ENCODE data around the gene EGFL7. TPM values are rescaled to one million over a fixed set of nuclear protein-coding genes. Genes with fewer than 3 reads are reported as not detected.
A peak's percentile ranks its signal among the peaks of the same experiment; 100 is the strongest.

The EGFL7 gene
- total and polyA plus RNA-seq, 4 donors: 32.1 to 39.7 (median 36.5) TPM

GRCh38 chr9:136650021-136650420 lies 12.7 kb upstream of the EGFL7 start:
- DNase-seq (ENCODE audit: low spot score): peak; percentile 32
- no peaks in the 10 kb centered on the region for H3K27me3 ChIP-seq (ENCODE audit: control insufficient read depth in 4 of 4, insufficient read depth in 4 of 4, low read length in 3 of 4)
- no peaks in the 10 kb centered on the region for H3K36me3 ChIP-seq (ENCODE audit: control insufficient read depth in 4 of 4, insufficient read depth in 3 of 4, low read depth in 1 of 4, low read length in 3 of 4)
- peaks cover 0 to 6% (median 1%) of the 10 kb centered on the region in 4 donors for H3K4me1 ChIP-seq (ENCODE audit: control insufficient read depth in 4 of 4, insufficient read depth in 4 of 4, low read length in 3 of 4)
- 93% methylated on average over 8 of the region's 8 CpGs for WGBS
- no peak overlapping the region for H3K27ac ChIP-seq (ENCODE audit: low read depth in 1 of 2, low read length in 2 of 2)
- TF ChIP-seq NR2F2 (IDR thresholded peaks at IDR 0.05): no peak
- TF ChIP-seq TAF1 (conservative IDR thresholded peaks at IDR 0.05): no peak
- no peak for TF ChIP-seq JUND (IDR thresholded peaks at IDR 0.05)
- TF ChIP-seq RAD21 (IDR thresholded peaks at IDR 0.05): no peak
- no peaks in the 10 kb centered on the region for H3K9me3 ChIP-seq (ENCODE audit: control insufficient read depth in 4 of 4, low read length in 3 of 4)
- H3K4me3 ChIP-seq (ENCODE audit: low read depth in 1 of 3, low read length in 3 of 3): no peak overlapping the region
- H3K9ac ChIP-seq (ENCODE audit: low read depth in 1 of 2, low read length in 2 of 2): no peak overlapping the region

- Histone ChIP-seq H3K4me3 (ENCODE audit: low read depth in 1 of 3, low read length in 3 of 3) (no peak overlapping the region), H3K9me3 (ENCODE audit: control insufficient read depth in 4 of 4, low read length in 3 of 4) (no peaks in the 10 kb centered on the region), H3K9ac (ENCODE audit: low read depth in 1 of 2, low read length in 2 of 2) (no peak overlapping the region), H3K36me3 (ENCODE audit: control insufficient read depth in 4 of 4, insufficient read depth in 3 of 4, low read depth in 1 of 4, low read length in 3 of 4) (no peaks in the 10 kb centered on the region), H3K27ac (ENCODE audit: low read depth in 1 of 2, low read length in 2 of 2) (no peak overlapping the region), H3K4me1 (ENCODE audit: control insufficient read depth in 4 of 4, insufficient read depth in 4 of 4, low read length in 3 of 4) (peaks cover 0 to 2% (median 0%) of the 10 kb centered on the region in 4 donors), H3K27me3 (ENCODE audit: control insufficient read depth in 4 of 4, insufficient read depth in 4 of 4, low read length in 3 of 4) (no peaks in the 10 kb centered on the region)
- peak; percentile 28 for DNase-seq (ENCODE audit: low spot score)
- TF ChIP-seq FOXA1 (IDR thresholded peaks at IDR 0.05) (no peak), YY1 (IDR thresholded peaks at IDR 0.05) (no peak), RAD21 (IDR thresholded peaks at IDR 0.05) (no peak), JUND (IDR thresholded peaks at IDR 0.05) (no peak), NR2F2 (IDR thresholded peaks at IDR 0.05) (no peak), HNF4G (IDR thresholded peaks at IDR 0.05) (no peak), FOXA2 (IDR thresholded peaks at IDR 0.05) (no peak), GABPA (IDR thresholded peaks at IDR 0.05 in 1 of 2, conservative IDR thresholded peaks at IDR 0.05 in 1 of 2) (no peak), ZBTB33 (IDR thresholded peaks at IDR 0.05) (no peak)
- WGBS: 90% methylated on average over 10 of the region's 10 CpGs
These were observed 12.1 kb upstream of the EGFL7 start for GRCh38 chr9:136650648-136651047.

- peak; percentile 27 for DNase-seq (ENCODE audit: low spot score)
- no peaks in the 10 kb centered on the region for H3K27me3 ChIP-seq (ENCODE audit: control insufficient read depth in 4 of 4, insufficient read depth in 4 of 4, low read length in 3 of 4)
- 96% methylated on average over 11 of the region's 11 CpGs for WGBS
- no peak overlapping the region for H3K9ac ChIP-seq (ENCODE audit: low read depth in 1 of 2, low read length in 2 of 2)
- no peak overlapping the region for H3K27ac ChIP-seq (ENCODE audit: low read depth in 1 of 2, low read length in 2 of 2)
- no peaks in the 10 kb centered on the region for H3K9me3 ChIP-seq (ENCODE audit: control insufficient read depth in 4 of 4, low read length in 3 of 4)
- no peaks in the 10 kb centered on the region for H3K36me3 ChIP-seq (ENCODE audit: control insufficient read depth in 4 of 4, insufficient read depth in 3 of 4, low read depth in 1 of 4, low read length in 3 of 4)
- H3K4me1 ChIP-seq (ENCODE audit: control insufficient read depth in 4 of 4, insufficient read depth in 4 of 4, low read length in 3 of 4): no peaks in the 10 kb centered on the region
- no peak overlapping the region for H3K4me3 ChIP-seq (ENCODE audit: low read depth in 1 of 3, low read length in 3 of 3)
- no peak for TF ChIP-seq EGR1 (IDR thresholded peaks at IDR 0.05; ENCODE audit: low read depth in 2 of 2)
- no peak for TF ChIP-seq YY1 (IDR thresholded peaks at IDR 0.05)
- TF ChIP-seq FOXA2 (IDR thresholded peaks at IDR 0.05): no peak
- no peak for TF ChIP-seq ATF3 (IDR thresholded peaks at IDR 0.05)
- no peak for TF ChIP-seq ZBTB33 (IDR thresholded peaks at IDR 0.05)
- no peak for TF ChIP-seq FOXA1 (IDR thresholded peaks at IDR 0.05)
- no peak for TF ChIP-seq REST (IDR thresholded peaks at IDR 0.05)
- TF ChIP-seq SP1 (IDR thresholded peaks at IDR 0.05): no peak
- TF ChIP-seq RAD21 (IDR thresholded peaks at IDR 0.05): no peak
- TF ChIP-seq HNF4A (conservative IDR thresholded peaks at IDR 0.05): no peak
- TF ChIP-seq HNF4G (IDR thresholded peaks at IDR 0.05): no peak
- no peak for TF ChIP-seq TAF1 (conservative IDR thresholded peaks at IDR 0.05)
- no peak for TF ChIP-seq RXRA (IDR thresholded peaks at IDR 0.05)
- TF ChIP-seq GABPA (IDR thresholded peaks at IDR 0.05 in 1 of 2, conservative IDR thresholded peaks at IDR 0.05 in 1 of 2): no peak
- TF ChIP-seq JUND (IDR thresholded peaks at IDR 0.05): no peak
- TF ChIP-seq MAX (IDR thresholded peaks at IDR 0.05): no peak
- TF ChIP-seq NR2F2 (IDR thresholded peaks at IDR 0.05): no peak
- TF ChIP-seq CTCF (IDR thresholded peaks at IDR 0.05; ENCODE audit: low read depth, low read length, missing input control): no peak
These were observed 10.9 kb upstream of the EGFL7 start for GRCh38 chr9:136651860-136652259.
